HG03469 (cell line): ENCODE measurements around the gene MSRB1.
"Not testable (repeated sequence)": the region's sequence is repeated elsewhere in the genome, so short reads cannot be mapped to it uniquely, and the experiment has no call there.

ENCODE experiments used
- ATAC-seq: cut with Tn5 transposase; IDR thresholded peaks from one replicate; pipeline ENCODE4 v1.9.1; 2021; ENCODE audit warnings: mild to moderate bottlenecking, moderate library complexity, moderate number of reproducible peaks; ENCODE audit not compliant: unreplicated experiment

MSRB1 gene

DNA sequence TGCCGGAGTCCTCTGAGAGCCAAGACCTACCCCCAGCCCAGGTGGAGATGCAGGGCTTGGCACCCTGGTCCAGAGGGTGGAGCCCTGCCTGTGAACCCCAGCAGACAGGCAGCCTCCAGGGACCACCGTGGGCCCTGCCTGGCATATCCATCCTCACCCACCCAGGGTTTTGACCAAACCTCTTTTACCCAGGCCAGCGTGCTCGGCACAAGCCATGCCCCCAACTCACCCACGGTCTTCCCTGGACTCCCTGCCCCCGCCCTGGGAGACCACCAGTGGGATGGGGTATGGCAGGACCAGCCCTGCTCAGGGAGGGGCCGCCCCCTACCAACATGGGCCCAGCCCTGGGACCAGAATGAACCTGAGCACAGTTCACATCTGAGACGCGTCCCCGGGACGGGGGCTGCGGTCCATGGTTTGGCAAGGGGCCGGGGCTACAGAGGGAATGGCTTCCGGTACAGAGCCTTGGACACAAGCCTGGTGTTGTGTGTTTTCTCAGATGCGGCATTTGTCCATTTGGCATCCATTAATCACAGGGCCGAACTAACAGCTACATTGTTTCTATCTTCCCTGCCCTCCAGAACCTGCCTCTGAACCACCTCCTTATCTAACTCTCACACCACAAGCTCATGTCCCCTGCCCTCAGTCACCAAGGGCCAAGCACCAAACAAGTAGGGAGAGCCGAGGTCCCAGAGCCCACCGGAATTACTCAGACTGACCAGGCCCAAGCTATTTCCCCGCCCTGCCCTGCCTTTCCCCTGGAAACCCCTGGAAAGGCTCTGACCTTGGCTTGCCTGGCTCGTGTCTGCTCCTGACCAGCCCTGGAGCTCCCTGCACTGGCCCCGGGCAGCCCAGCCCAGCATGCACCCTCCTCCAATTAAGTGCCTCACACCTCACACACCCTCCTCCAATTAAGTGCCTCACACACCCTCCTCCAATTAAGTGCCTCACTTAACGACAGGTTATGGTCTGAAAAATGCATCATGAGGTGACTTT, 38.9 kb downstream of the MSRB1 start:
- no peak for ATAC-seq

GRCh38 chr16:1903220-1903574, 39.8 kb downstream of the MSRB1 start:
- ATAC-seq = no peak

- ATAC-seq = no peak
These were observed 40.3 kb downstream of the MSRB1 start for GRCh38 chr16:1902547-1903219.

DNA sequence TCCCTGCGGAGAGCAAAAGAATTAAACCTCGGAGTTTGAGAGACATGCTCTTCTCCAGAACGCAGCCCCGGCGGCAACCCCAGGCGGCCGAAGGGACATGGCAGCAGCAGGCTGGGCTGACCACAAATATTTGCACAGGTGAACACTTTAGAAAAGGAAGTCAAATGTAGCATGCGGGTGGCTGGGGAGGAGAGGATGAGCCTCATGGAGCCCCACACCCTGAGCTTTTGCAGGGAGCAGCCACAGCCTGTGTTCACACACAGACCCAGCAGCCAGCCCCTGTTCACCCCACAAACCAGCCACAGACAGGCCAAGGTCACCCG, 42.6 kb downstream of the MSRB1 start:
- ATAC-seq = no peak

- ATAC-seq = no peak
These were observed 43.2 kb downstream of the MSRB1 start for GRCh38 chr16:1899641-1900451.

DNA sequence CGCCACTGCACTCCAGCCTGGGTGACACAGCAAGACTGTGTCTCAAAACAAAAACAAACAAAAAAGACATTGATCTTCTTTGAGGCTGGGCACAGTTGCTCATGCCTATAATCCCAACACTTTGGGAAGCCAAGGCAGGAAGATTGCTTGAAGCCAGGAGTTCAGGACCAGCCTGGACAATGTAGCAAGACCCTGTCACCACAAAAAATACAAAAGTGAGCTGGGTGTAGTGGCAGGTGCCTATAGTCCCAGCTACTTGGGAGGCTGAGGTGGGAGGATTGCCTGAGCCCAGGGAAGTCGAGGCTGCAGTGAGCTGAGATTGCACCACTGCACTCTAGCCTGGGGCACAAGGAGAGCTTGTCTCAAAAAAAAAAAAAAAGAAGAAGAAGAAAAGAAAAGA, 45.3 kb downstream of the MSRB1 start:
- ATAC-seq = not testable (repeated sequence)

GRCh38 chr16:1895949-1896675, 46.9 kb downstream of the MSRB1 start:
- ATAC-seq = no peak

GRCh38 chr16:1895068-1895467, 47.9 kb downstream of the MSRB1 start:
- no peak for ATAC-seq

DNA sequence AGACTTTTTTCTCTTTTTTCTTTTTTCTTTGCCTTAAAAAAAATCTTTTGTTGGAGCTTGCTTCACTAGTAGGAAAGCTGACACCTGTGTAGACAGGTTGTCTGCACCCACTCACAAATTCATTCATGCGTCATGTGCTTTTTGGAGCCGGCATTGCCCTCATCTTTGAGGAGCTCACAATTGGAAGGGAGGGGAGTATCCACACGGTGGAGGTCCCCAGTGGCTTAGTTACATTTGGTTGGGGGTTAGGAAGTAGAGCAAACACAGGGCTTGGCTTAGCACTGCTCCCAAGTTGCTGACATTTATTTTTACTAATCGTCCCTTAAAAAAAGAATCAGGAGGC, 52.3 kb downstream of the MSRB1 start:
- no peak for ATAC-seq

DNA sequence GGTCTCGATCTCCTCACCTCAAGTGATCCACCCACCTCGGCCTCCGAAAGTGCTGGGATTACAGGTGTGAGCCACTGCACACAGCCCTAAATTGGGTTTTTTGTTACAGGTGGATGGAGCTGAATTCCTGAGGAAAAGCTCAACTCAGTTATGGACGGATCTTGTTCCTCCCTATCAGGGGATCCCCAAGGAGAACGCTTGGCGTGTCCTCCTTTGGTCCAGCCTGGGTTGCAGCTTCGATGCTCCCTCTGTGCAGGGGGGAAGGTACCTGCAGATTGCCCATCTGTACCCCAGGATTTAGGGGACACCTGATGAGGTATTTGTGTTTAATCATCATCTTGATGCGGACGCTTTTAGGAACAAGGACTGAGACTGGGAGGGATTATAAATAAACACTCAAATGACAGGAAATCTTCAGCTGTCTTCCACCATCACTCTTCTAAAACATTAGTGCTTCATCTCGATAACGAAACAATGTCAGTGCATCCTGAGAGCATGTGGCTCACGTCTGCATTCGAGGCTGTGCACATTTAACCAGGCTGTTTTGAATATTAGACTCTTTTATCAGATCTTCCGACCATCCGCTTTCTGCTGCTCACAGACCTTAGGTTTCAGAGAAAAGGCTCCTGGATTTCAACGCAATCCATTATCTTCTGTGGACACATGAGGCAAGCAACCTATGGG, 52.8 kb downstream of the MSRB1 start:
- no peak for ATAC-seq
